Right kidney (tissue), 1 donor: Measurements from ENCODE around the gene XNDC1N.
"Not testable (repeated sequence)": the region's sequence is repeated elsewhere in the genome, so short reads cannot be mapped to it uniquely, and the experiment has no call there.

Experiments
- DNase-seq: peaks from one replicate; pipeline ENCODE4 v3.0.0-alpha.2; 2016

Gene XNDC1N

GRCh38 chr11:71933141-71933933 lies 4.9 kb upstream of the XNDC1N start:
- no peak for DNase-seq

- DNase-seq = no peak
Measured at GRCh38 chr11:71931245-71931602, 2.8 kb upstream of the XNDC1N start.

GRCh38 chr11:71930556-71931244 lies 2.3 kb upstream of the XNDC1N start:
- no peak for DNase-seq

- DNase-seq = no peak
Measured at GRCh38 chr11:71929491-71929890, 1.1 kb upstream of the XNDC1N start.

GRCh38 chr11:71928737-71929443 lies 496 bp upstream of the XNDC1N start, which contains the start of gene RNF121:
RNF121 (plus strand) TSS chr11:71929046; CDS start chr11:71929062, 16 bp downstream.
- no peak for DNase-seq

- no peak for DNase-seq
Measured at GRCh38 chr11:71917646-71918140, 10.7 kb downstream of the XNDC1N start.

GRCh38 chr11:71914617-71915189 lies 13.7 kb downstream of the XNDC1N start:
- no peak for DNase-seq

GRCh38 chr11:71913756-71914526 lies 14.5 kb downstream of the XNDC1N start:
- no peak for DNase-seq

GRCh38 chr11:71911986-71912340 lies 16.4 kb downstream of the XNDC1N start:
- not testable (repeated sequence) for DNase-seq

GRCh38 chr11:71911321-71911985 lies 16.9 kb downstream of the XNDC1N start:
- DNase-seq = not testable (repeated sequence)

GRCh38 chr11:71910775-71911174 lies 17.6 kb downstream of the XNDC1N start:
- not testable (repeated sequence) for DNase-seq

- DNase-seq = no peak
Measured at GRCh38 chr11:71908218-71908617, 20.2 kb downstream of the XNDC1N start.

GRCh38 chr11:71901137-71901536 lies 27.3 kb downstream of the XNDC1N start:
- not testable (repeated sequence) for DNase-seq

GRCh38 chr11:71895961-71896360 lies 32.4 kb downstream of the XNDC1N start:
- DNase-seq = no peak

GRCh38 chr11:71889181-71889872 lies 39.1 kb downstream of the XNDC1N start:
- DNase-seq = not testable (repeated sequence)

- not testable (repeated sequence) for DNase-seq
Measured at GRCh38 chr11:71888335-71889010, 39.9 kb downstream of the XNDC1N start.

GRCh38 chr11:71885806-71886205 lies 42.6 kb downstream of the XNDC1N start:
- not testable (repeated sequence) for DNase-seq
